Mammary epithelial cell (primary cell): ENCODE measurements around the gene TSEN34.
"Not testable (repeated sequence)": the region's sequence is repeated elsewhere in the genome, so short reads cannot be mapped to it uniquely, and the experiment has no call there.

Experiments used
- EZH2 ChIP-seq: IDR thresholded peaks from 2 replicates; pipeline ENCODE4 v1.6.1; 2012; ENCODE audit warnings: low read length, inconsistent platforms, borderline replicate concordance
- TF ChIP-seq, protein P1 (sequence below), 2 donors: IDR thresholded peaks in 1 of 2; conservative IDR thresholded peaks in 1 of 2; 2 replicates each; pipeline ENCODE4 v1.5.1; 2011 to 2012; ENCODE audit warnings: inconsistent platforms in 2 of 2, low read length in 2 of 2, mild to moderate bottlenecking in 2 of 2, control low read depth in 1 of 2, low read depth in 1 of 2; ENCODE audit not compliant: insufficient read depth in 1 of 2; ENCODE audit errors: extremely low read depth in 1 of 2

DNA sequence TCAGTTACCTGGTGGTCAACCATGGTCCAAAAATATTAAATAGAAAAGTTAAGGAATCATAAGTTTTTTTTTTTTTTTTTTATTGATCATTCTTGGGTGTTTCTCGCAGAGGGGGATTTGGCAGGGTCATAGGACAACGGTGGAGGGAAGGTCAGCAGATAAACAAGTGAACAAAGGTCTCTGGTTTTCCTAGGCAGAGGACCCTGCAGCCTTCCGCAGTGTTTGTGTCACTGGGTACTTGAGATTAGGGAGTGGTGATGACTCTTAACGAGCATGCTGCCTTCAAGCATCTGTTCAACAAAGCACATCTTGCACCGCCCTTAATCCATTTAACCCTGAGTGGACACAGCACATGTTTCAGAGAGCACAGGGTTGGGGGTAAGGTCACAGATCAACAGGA lies 23.1 kb downstream of the TSEN34 start:
- TF ChIP-seq, protein P1, sequence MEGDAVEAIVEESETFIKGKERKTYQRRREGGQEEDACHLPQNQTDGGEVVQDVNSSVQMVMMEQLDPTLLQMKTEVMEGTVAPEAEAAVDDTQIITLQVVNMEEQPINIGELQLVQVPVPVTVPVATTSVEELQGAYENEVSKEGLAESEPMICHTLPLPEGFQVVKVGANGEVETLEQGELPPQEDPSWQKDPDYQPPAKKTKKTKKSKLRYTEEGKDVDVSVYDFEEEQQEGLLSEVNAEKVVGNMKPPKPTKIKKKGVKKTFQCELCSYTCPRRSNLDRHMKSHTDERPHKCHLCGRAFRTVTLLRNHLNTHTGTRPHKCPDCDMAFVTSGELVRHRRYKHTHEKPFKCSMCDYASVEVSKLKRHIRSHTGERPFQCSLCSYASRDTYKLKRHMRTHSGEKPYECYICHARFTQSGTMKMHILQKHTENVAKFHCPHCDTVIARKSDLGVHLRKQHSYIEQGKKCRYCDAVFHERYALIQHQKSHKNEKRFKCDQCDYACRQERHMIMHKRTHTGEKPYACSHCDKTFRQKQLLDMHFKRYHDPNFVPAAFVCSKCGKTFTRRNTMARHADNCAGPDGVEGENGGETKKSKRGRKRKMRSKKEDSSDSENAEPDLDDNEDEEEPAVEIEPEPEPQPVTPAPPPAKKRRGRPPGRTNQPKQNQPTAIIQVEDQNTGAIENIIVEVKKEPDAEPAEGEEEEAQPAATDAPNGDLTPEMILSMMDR (conservative IDR thresholded peaks at IDR 0.05 in 1 of 2, IDR thresholded peaks at IDR 0.05 in 1 of 2; ENCODE audit: extremely low read depth in 1 of 2, insufficient read depth in 1 of 2, low read depth in 1 of 2, low read length in 2 of 2), result not testable (repeated sequence)
- not testable (repeated sequence) for TF ChIP-seq EZH2
